HS-27A (cell line): ENCODE measurements around the gene TRIO.
"Not testable (repeated sequence)": the region's sequence is repeated elsewhere in the genome, so short reads cannot be mapped to it uniquely, and the experiment has no call there.

Experiments
- DNase-seq: peaks from one replicate; pipeline ENCODE4 v3.0.0-alpha.2; 2012; ENCODE audit warnings: low read depth, missing footprints

Gene TRIO

GRCh38 chr5:14359069-14360043, 216.2 kb downstream of the TRIO start:
- no peak for DNase-seq

GRCh38 chr5:14362491-14362890, 219.3 kb downstream of the TRIO start:
- DNase-seq: no peak

- DNase-seq: no peak
Measured at GRCh38 chr5:14364096-14364495, 221.0 kb downstream of the TRIO start.

- DNase-seq: no peak
Measured at GRCh38 chr5:14364576-14365472, 221.7 kb downstream of the TRIO start.

- no peak for DNase-seq
Measured at GRCh38 chr5:14365831-14366430, 222.8 kb downstream of the TRIO start.

- DNase-seq: no peak
Measured at GRCh38 chr5:14366763-14367162, 223.6 kb downstream of the TRIO start.

GRCh38 chr5:14367364-14367763, 224.2 kb downstream of the TRIO start:
- DNase-seq: no peak

- no peak for DNase-seq
Measured at GRCh38 chr5:14369780-14370179, 226.6 kb downstream of the TRIO start.

GRCh38 chr5:14370386-14370785, 227.2 kb downstream of the TRIO start:
- no peak for DNase-seq

GRCh38 chr5:14373685-14374084, 230.5 kb downstream of the TRIO start:
- no peak for DNase-seq

- DNase-seq: no peak
Measured at GRCh38 chr5:14374100-14374499, 231.0 kb downstream of the TRIO start.

- DNase-seq: no peak
Measured at GRCh38 chr5:14376789-14377188, 233.6 kb downstream of the TRIO start.

- no peak for DNase-seq
Measured at GRCh38 chr5:14379739-14380497, 236.8 kb downstream of the TRIO start.

GRCh38 chr5:14380712-14381111, 237.6 kb downstream of the TRIO start:
- DNase-seq: no peak

- no peak for DNase-seq
Measured at GRCh38 chr5:14382640-14383039, 239.5 kb downstream of the TRIO start.

- DNase-seq: no peak
Measured at GRCh38 chr5:14383923-14384322, 240.8 kb downstream of the TRIO start.

- no peak for DNase-seq
Measured at GRCh38 chr5:14385019-14385418, 241.9 kb downstream of the TRIO start.

GRCh38 chr5:14386884-14387624, 243.9 kb downstream of the TRIO start:
- DNase-seq: no peak

- DNase-seq: no peak
Measured at GRCh38 chr5:14388741-14389140, 245.6 kb downstream of the TRIO start.

GRCh38 chr5:14392552-14392951, 249.4 kb downstream of the TRIO start:
- not testable (repeated sequence) for DNase-seq

- no peak for DNase-seq
Measured at GRCh38 chr5:14394365-14394764, 251.2 kb downstream of the TRIO start.
